WTC11 (cell line): ENCODE measurements around the gene AGR2.

ENCODE experiments used
- ELF4 ChIP-seq: sonication (generic); formaldehyde crosslinking; IDR thresholded peaks from 2 replicates; pipeline ENCODE4 v1.8.1; 2022; ENCODE audit warnings: low read depth, mild to moderate bottlenecking, moderate library complexity, missing genetic modification reagents
- ETV6 ChIP-seq: sonication (generic); formaldehyde crosslinking; IDR thresholded peaks from 2 replicates; pipeline ENCODE4 v1.8.1; 2022; ENCODE audit warnings: mild to moderate bottlenecking, missing genetic modification reagents
- FOXP4 ChIP-seq: sonication (generic); formaldehyde crosslinking; IDR thresholded peaks from 2 replicates; pipeline ENCODE4 v1.8.0; 2022; ENCODE audit warnings: mild to moderate bottlenecking, missing genetic modification reagents
- MAX ChIP-seq: sonication (generic); formaldehyde crosslinking; IDR thresholded peaks from 2 replicates; pipeline ENCODE4 v1.8.0; 2022; ENCODE audit warnings: mild to moderate bottlenecking, missing genetic modification reagents
- SP1 ChIP-seq: sonication (generic); formaldehyde crosslinking; conservative IDR thresholded peaks from 2 replicates; pipeline ENCODE4 v1.8.1; 2022; ENCODE audit warnings: missing genetic modification reagents
- TF ChIP-seq, protein P1 (sequence below): fragments of 200-600 bp; IDR thresholded peaks from 2 replicates; pipeline ENCODE4 v1.8.0; 2022; ENCODE audit warnings: antibody characterized with exemption

GRCh38 chr7:16754856-16755317 is 49.9 kb downstream of the AGR2 start:
- TF ChIP-seq, protein P1, sequence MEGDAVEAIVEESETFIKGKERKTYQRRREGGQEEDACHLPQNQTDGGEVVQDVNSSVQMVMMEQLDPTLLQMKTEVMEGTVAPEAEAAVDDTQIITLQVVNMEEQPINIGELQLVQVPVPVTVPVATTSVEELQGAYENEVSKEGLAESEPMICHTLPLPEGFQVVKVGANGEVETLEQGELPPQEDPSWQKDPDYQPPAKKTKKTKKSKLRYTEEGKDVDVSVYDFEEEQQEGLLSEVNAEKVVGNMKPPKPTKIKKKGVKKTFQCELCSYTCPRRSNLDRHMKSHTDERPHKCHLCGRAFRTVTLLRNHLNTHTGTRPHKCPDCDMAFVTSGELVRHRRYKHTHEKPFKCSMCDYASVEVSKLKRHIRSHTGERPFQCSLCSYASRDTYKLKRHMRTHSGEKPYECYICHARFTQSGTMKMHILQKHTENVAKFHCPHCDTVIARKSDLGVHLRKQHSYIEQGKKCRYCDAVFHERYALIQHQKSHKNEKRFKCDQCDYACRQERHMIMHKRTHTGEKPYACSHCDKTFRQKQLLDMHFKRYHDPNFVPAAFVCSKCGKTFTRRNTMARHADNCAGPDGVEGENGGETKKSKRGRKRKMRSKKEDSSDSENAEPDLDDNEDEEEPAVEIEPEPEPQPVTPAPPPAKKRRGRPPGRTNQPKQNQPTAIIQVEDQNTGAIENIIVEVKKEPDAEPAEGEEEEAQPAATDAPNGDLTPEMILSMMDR, result no peak
- TF ChIP-seq SP1 (CRISPR knock-in tag) (no peak), ELF4 (CRISPR knock-in tag) (no peak), MAX (no peak), ETV6 (no peak), FOXP4 (CRISPR knock-in tag) (no peak)
